Calu3 (cell line): ENCODE results near the gene UNC5C. TPM values are rescaled to one million over a fixed set of nuclear protein-coding genes. Genes with fewer than 3 reads are reported as not detected.

ENCODE experiments used
- BruUV-seq: library from RNA; stranded (reverse); fragments of 400-500 nt; replicated peaks from 2 replicates; lab custom pipeline; 2021; lab: Mats Ljungman, UMichigan
- CTCF ChIA-PET: fragments of 300-600 bp; sonication (Branson Sonifier 250); formaldehyde crosslinking; loops from one replicate; lab custom pipeline; 2022; ENCODE audit warnings: antibody characterized with exemption; lab: Charles Lee
- DNase-seq: peaks from one replicate; pipeline ENCODE4 v3.0.0; 2022
- H3K27ac Mint-ChIP-seq: one replicate; pipeline ENCODE4 v1.8.0; 2022; ENCODE audit warnings: mixed read lengths; ENCODE audit not compliant: unreplicated experiment
- H3K27me3 Mint-ChIP-seq: one replicate; pipeline ENCODE4 v1.8.0; 2022; ENCODE audit warnings: mixed read lengths; ENCODE audit not compliant: unreplicated experiment
- H3K36me3 Mint-ChIP-seq: one replicate; pipeline ENCODE4 v1.8.0; 2022; ENCODE audit warnings: mild to moderate bottlenecking, moderate library complexity, mixed read lengths; ENCODE audit not compliant: insufficient read depth, unreplicated experiment
- H3K4me1 Mint-ChIP-seq: one replicate; pipeline ENCODE4 v1.8.0; 2022; ENCODE audit warnings: mild to moderate bottlenecking, low read depth, mixed read lengths; ENCODE audit not compliant: unreplicated experiment
- H3K4me3 Mint-ChIP-seq: one replicate; pipeline ENCODE4 v1.8.0; 2022; ENCODE audit warnings: mild to moderate bottlenecking, low read depth, moderate library complexity, mixed read lengths; ENCODE audit not compliant: unreplicated experiment
- H3K9me3 Mint-ChIP-seq: one replicate; pipeline ENCODE4 v1.8.0; 2022; ENCODE audit warnings: low read depth, mixed read lengths; ENCODE audit not compliant: unreplicated experiment
- CTCF ChIP-seq: fragments of 200-600 bp; IDR thresholded peaks from one replicate; pipeline ENCODE4 v1.8.0; 2022; ENCODE audit warnings: antibody characterized with exemption; ENCODE audit not compliant: unreplicated experiment
- intact Hi-C: fragments of 100-400 bp; cut with micrococcal nuclease; formaldehyde crosslinking; loops from one replicate; pipeline ENCODE4 v1.10.0; 2022; ENCODE audit not compliant: unreplicated experiment
- total RNA-seq: library from RNA; stranded (reverse); gene quantifications from 2 replicates; pipeline ENCODE4 v1.2.3, GENCODE V29; 2022

The UNC5C gene
- total RNA-seq, 1 experiment from 2014 or later = not detected

GRCh38 chr4:95197353-95197752 lies 351.4 kb downstream of the UNC5C start:
- no peak for DNase-seq
- CTCF ChIA-PET = no interaction called here
- no peak overlapping the region for H3K27ac Mint-ChIP-seq
- H3K4me1 Mint-ChIP-seq = no peaks in the 10 kb centered on the region
- intact Hi-C loops = no loop called here
- no peak overlapping the region for H3K4me3 Mint-ChIP-seq
- BruUV-seq = no TSS peak
- no peak for TF ChIP-seq CTCF
- no peaks in the 10 kb centered on the region for H3K9me3 Mint-ChIP-seq
- peaks cover 11% of the 10 kb centered on the region for H3K27me3 Mint-ChIP-seq
- no peaks in the 10 kb centered on the region for H3K36me3 Mint-ChIP-seq

DNA sequence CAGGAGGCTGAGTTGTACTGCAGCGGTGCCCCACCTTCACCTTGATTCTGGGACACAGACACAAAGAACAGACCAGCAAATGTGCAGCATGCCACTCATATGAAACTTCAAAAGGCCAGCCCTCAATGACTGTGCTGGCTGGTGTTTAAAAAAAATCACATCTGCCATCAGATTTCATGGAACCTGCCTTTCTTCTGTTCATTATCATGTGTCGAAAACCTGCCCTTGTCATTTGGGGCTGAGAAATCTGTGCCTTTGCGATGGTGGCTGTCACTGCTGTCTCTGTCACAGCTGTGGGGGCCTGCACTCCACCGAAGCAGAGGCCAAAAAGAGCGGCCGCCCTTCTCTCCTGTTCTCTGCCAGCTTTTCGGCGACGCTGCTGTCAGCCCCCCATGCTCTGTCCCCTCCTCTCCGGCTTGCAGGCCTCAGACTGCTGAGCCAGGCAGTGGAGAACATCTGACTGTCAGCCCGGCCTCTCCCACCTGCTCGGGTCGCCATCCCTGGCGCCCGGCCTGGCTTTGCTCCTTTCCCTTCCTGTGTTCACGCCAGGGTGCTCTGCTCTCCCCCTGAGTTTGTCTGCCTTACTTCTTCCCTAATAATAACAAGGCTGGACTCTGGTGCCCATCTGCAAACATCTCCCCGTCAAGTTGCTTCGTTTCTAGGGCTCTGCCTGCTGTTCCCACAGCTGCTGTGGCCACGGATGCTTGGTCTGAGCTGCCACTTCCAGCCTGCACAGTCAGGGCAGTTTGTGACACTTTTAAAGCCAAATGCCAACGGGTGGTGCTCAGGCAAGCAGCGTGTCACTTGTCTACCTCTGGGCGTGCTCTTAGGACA lies 355.2 kb downstream of the UNC5C start:
- Mint-ChIP-seq H3K27me3 (peaks cover 26% of the 10 kb centered on the region), H3K27ac (no peak overlapping the region), H3K4me1 (no peaks in the 10 kb centered on the region), H3K4me3 (no peak overlapping the region), H3K9me3 (no peaks in the 10 kb centered on the region), H3K36me3 (no peaks in the 10 kb centered on the region)
- CTCF ChIA-PET = no interaction called here
- no peak for DNase-seq
- intact Hi-C loops = no loop called here
- no TSS peak for BruUV-seq
- no peak for TF ChIP-seq CTCF

DNA sequence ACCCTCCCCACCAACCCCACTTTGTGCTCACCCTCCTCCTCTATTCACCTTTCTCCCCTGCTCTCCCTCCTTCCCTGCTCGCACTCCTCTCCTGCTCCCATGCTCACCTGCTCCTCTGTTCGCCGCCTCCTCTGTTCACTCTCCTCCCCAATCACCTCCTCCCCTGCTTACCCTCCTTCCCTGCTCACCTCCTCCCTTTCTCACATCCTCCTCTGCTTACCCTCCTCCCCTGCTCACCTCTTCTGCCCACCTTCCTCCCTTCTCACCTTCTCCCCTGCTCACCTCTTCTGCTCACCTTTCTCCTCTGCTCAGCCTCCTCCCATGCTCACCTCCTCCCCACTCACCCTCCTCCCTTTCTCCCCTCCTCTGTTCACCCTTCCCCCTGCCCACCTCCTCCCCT lies 357.2 kb downstream of the UNC5C start:
- intact Hi-C loops = no loop called here
- no peak overlapping the region for H3K4me3 Mint-ChIP-seq
- CTCF ChIA-PET = no interaction called here

DNA sequence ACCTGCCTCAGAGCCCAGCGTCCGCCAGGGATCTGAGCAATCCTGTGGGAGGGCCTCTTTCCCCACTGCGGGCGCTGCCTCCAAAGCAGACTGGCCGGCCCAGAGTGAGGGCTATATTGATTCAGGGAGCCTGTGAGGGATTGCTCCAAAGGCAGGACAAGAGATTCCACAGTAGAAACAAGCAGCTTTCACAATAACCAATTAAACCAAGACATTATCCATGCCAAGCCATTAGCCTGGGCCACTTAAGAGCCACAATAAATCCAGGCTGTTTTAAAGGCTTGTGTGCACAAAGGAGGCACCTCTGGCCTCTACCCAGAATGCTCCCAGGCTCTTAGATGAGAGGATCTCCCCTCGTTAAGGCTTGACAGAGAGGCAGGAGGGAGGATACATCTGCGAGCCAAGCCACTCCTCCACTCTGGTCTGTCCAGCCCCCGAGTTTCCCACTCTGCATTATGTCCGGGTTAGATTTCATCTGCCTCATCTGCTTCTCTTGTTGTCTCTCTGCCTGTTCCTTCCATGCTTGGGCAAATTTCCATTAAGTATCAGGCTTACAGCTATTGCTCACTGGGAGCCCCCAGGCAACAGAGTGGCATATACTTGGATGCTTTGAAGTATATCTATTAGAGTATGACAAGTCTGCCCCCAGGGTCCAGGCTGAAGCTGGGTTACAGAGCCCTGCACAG lies 357.9 kb downstream of the UNC5C start:
- no peak for TF ChIP-seq CTCF
- intact Hi-C loops = no loop called here
- Mint-ChIP-seq H3K27ac (no peak overlapping the region), H3K4me3 (no peak overlapping the region), H3K9me3 (no peaks in the 10 kb centered on the region), H3K27me3 (peaks cover 26% of the 10 kb centered on the region), H3K36me3 (no peaks in the 10 kb centered on the region), H3K4me1 (no peaks in the 10 kb centered on the region)
- no peak for DNase-seq
- no TSS peak for BruUV-seq
- CTCF ChIA-PET = no interaction called here

More for the DNA sequence above, 357.2 kb downstream of the UNC5C start:
- Mint-ChIP-seq H3K27ac (no peak overlapping the region), H3K27me3 (peaks cover 26% of the 10 kb centered on the region), H3K36me3 (no peaks in the 10 kb centered on the region), H3K4me1 (no peaks in the 10 kb centered on the region), H3K9me3 (no peaks in the 10 kb centered on the region)
- no TSS peak for BruUV-seq
- DNase-seq = no peak
- TF ChIP-seq CTCF = no peak
